Activated T-cell treated with anti-CD3 and anti-CD28 coated beads, Interleukin-2, amount 50 U/mL, for 48 hours (primary cell): ENCODE data around the gene C2CD4C.
"Not testable (repeated sequence)": the region's sequence is repeated elsewhere in the genome, so short reads cannot be mapped to it uniquely, and the experiment has no call there.

Source experiments
- DNase-seq, 2 experiments: peaks; one replicate each; pipeline ENCODE4 v3.0.0-alpha.2; 2020

C2CD4C gene

GRCh38 chr19:397941-398706 lies 10.8 kb downstream of the C2CD4C start:
- DNase-seq = no peak

- DNase-seq = no peak
Observed at GRCh38 chr19:397321-397720, 11.6 kb downstream of the C2CD4C start.

GRCh38 chr19:395467-395866 lies 13.5 kb downstream of the C2CD4C start:
- no peak for DNase-seq

DNA sequence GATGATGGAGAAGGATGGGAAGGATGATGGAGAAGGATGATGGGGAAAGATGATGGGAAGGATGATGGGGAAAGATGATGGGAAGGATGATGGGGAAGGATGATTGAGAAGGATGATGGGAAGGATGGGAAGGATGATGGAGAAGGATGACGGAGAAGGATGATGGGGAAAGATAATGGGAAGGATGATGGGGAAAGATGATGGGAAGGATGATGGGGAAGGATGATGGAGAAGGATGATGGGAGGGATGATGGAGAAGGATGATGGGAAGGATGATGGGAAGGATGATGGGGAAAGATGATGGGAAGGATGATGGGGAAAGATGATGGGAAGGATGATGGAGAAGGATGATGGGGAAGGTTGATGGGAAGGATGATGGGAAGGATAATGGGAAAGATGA lies 14.1 kb downstream of the C2CD4C start:
- DNase-seq = not testable (repeated sequence)

DNA sequence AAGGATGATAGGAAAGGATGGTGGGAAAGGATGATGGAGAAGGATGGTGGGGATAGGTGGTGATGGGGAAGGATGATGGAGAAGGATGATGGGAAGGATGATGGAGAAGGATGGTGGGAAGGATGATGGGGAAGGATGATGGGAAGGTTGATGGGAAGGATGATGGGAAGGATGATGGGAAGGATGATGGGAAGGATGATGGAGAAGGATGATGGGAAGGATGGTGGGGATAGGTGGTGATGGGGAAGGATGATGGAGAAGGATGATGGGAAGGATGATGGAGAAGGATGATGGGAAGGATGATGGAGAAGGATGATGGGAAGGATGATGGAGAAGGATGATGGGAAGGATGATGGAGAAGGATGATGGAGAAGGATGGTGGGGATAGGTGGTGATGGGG lies 15.4 kb downstream of the C2CD4C start:
- not testable (repeated sequence) for DNase-seq

DNA sequence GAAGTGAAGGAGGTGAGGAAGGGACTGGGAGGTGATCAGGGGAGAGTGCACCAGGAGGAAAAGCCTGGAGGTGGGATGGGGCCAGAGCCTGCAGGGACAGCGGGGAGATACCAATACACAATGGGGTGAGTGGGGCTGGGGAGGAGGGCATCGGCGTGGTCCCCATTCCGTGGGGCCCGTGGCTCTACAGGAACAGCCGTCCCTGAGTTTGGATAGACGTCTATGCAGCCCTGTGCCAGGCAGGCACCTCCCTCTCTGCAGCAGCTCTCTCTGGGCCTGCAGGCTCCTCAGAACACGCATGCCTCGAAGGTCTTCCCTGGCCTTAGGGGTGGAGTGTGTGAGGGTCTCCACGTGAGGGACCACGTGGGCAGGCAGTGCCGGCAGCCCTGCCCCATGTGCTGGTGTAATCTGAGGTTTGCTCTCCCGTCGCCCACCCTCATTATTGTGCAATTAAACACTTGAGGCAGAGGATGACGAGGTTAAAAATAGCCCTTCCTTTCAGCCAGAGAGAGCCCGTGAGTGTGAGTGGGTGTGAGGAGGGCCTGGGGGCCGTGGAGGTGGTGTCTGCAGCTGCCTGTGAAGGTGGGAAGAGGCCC lies 16.5 kb downstream of the C2CD4C start:
- DNase-seq = no peak

- no peak for DNase-seq
Observed at GRCh38 chr19:391726-392374, 17.1 kb downstream of the C2CD4C start.

- DNase-seq = no peak
Observed at GRCh38 chr19:391207-391557, 17.8 kb downstream of the C2CD4C start.

- DNase-seq = no peak
Observed at GRCh38 chr19:390386-391206, 18.4 kb downstream of the C2CD4C start.

GRCh38 chr19:389935-390289 lies 19.0 kb downstream of the C2CD4C start:
- no peak for DNase-seq

- DNase-seq = no peak
Observed at GRCh38 chr19:389255-389934, 19.6 kb downstream of the C2CD4C start.

DNA sequence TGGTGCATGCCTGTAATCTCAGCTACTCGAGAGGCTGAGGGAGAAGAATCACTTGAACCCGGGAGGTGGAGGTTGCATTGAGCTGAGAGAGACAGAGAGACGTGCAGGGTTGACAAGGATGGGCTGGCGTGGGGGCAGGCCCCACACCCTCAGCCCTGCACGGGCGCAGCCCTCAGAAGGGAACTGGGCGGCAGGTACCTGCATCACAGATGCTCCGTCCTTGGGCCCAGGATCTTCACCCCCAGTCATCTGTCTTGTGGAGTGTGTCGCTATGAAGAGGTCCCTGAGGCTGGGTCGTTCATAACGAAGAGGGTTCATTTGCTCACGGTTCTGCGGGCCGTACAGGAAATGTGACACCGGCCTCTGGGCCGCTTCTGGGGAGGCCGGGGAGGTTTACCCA lies 20.3 kb downstream of the C2CD4C start:
- DNase-seq = no peak

- DNase-seq = no peak
Observed at GRCh38 chr19:387777-388176, 21.2 kb downstream of the C2CD4C start.

- DNase-seq = not testable (repeated sequence)
Observed at GRCh38 chr19:386632-387301, 22.2 kb downstream of the C2CD4C start.

- DNase-seq = not testable (repeated sequence)
Observed at GRCh38 chr19:386189-386588, 22.8 kb downstream of the C2CD4C start.

DNA sequence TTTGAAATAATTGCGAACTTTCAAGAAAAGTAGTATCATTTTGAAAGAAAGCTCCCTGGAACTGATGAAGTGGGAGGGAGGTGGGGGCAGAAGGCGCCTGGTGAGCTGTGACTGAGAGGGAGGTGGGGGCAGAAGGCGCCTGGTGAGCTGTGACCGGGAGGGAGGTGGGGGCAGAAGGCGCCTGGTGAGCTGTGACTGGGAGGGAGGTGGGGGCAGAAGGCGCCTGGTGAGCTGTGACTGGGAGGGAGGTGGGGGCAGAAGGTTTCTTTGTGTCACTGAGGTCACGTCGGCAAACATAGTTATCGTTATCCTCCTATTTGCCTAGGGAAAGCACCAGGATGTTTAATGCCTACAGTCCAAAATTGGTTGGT lies 24.2 kb downstream of the C2CD4C start:
- DNase-seq = no peak

DNA sequence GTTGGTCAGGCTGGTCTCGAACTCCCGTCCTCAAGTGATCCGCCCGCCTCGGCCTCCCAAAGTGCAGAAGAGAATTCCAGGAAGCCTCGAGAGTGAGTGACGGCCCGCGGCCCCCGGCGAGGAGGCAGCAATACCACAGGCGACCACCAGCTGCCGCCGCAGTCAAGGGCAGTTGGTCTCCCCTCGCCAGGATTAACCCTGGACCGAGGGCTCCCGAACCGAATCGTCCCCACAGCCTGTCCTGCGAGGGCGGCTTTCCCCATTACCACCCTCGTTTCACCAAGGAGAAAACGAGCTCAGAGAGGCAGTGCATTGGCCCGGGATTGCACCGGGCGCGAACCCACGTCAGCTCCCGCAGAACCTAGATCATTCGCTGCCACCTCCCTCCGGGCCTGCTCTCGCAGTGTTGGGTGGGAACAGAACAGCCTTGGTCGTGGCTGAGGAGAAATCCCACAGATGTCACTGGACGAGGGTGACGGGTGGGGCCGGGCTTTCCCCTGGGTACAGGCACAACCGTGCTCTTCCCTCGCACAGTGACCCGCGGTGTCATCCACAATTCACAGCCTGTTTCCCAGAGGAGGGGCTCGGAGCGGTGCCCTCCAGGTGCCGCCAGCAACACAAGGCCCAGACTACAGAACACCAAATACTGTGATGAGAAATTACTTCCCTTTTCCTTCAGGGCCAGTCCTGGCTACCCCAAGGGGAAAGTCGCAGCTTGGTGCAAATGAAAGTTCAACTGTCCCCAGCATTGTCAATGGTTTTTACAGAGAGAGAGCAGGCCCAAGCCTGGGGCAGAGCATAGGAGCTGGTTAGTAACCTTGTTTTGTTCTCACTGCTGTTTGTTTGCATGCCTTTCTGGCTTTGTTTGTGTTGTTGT lies 24.8 kb downstream of the C2CD4C start:
- no peak for DNase-seq

- peak in 1 of 2 experiments; percentile 35 for DNase-seq
Observed at GRCh38 chr19:383040-383439, 25.9 kb downstream of the C2CD4C start.

GRCh38 chr19:382578-382977 lies 26.4 kb downstream of the C2CD4C start:
- peak in 1 of 2 experiments; percentile 50 for DNase-seq

DNA sequence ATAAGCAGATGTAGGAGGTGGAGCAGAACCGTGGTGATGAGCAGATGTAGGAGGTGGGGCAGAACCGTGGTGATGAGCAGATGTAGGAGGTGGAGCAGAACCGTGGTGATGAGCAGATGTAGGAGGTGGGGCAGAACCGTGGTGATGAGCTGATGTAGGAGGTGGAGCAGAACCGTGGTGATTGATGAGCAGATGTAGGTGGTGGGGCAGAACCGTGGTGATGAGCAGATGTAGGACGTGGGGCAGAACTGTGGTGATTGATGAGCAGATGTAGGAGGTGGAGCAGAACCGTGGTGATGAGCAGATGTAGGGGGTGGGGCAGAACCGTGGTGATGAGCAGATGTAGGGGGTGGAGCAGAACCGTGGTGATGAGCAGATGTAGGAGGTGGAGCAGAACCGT lies 27.0 kb downstream of the C2CD4C start:
- DNase-seq = peak; percentile 70 to 75

DNA sequence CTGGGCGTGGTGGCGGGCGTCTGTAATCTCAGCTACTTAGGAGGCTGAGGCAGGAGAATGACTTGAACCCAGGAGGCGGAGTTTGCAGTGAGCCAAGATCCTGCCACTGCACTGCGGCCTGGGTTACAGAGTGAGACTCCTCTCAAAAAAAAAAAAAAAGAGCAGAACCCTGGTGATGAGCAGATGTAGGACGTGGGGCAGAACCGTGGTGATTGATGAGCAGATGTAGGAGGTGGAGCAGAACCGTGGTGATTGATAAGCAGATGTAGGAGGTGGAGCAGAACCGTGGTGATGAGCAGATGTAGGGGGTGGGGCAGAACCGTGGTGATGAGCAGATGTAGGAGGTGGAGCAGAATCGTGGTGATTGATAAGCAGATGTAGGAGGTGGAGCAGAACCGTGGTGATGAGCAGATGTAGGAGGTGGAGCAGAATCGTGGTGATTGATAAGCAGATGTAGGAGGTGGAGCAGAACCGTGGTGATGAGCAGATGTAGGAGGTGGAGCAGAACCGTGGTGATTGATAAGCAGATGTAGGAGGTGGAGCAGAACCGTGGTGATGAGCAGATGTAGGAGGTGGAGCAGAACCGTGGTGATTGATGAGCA lies 28.2 kb downstream of the C2CD4C start:
- not testable (repeated sequence) for DNase-seq
